ENCODE results near the gene CENPE. TPM values are rescaled to one million over a fixed set of nuclear protein-coding genes. Genes with fewer than 3 reads are reported as not detected.

CENPE gene
- total RNA-seq, 4 donors from 2014 or later, result 0.26 to 15.2 (median 0.64) TPM; not detected in 1

DNA sequence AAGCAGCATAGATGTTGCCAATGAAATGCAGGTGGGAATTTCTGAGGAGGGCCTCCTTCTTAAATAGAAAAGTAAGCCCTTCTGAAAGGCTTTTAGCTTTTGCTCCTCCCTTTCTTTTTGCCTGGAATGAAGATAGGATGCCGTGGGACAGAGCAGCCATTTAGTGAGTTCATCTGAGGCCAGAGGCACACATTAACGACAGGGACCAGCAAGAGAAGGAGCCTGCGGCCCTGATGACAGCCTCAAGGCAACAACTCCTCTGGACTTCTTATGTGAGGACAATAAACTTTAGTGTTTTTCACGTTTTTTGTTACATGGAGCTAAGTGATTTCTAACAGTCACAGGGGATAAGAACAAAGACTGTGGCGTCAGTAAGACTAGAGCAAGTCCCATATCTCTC, 97.5 kb downstream of the CENPE start:
- Histone ChIP-seq H3K4me1 (no peaks in the 10 kb centered on the region), H3K36me3 (no peaks in the 10 kb centered on the region), H3K27me3 (no peaks in the 10 kb centered on the region), H3K27ac (no peak overlapping the region), H3K9me3 (no peaks in the 10 kb centered on the region), H3K4me3 (no peak overlapping the region)
- intact Hi-C loops (cut with DNase I; ENCODE audit: low total_unique reads), result no loop called here
- TF ChIP-seq POLR2A (IDR thresholded peaks at IDR 0.05) (no peak), CTCF (IDR thresholded peaks at IDR 0.05) (no peak)
- DNase-seq, result no peak

DNA sequence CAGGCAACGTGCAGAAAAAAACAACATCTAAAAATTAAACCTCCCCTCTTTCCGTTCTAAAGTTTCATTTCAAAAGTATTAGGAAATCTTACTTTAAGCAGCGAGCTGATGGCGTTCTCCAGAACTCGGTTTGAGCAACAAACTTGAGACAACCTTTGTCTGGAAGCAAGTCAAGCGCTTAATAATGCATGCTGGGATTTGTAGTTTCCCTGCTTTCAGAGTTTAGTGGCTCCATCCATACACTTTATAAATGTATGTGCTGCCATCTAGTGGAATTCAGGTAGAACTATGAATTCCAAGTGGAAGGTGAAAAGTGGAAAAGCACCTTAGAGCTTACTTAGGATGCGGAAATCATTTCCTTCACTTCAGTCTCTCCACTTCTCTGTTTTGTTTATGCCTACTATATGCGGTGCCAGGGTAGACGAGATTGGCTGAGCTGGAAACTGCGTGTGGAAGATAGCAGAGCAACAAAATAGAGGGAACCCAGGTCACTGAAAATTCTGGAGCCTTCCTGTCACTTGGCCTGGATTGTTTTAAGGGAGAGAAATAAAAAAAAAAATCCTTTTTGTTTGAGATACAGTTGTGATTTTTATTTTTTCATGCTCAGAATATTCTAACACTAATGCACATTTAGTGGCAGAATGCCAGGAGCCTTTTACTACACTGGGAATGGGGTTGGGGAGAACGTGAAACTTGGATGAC, 98.3 kb downstream of the CENPE start, which contains the start of gene BDH2:
TSS of gene BDH2 (minus strand) at position 144 of the 702 bp plus-strand sequence. CDS start 3,580 bp downstream, outside the sequence.
- intact Hi-C loops (cut with DNase I; ENCODE audit: low total_unique reads), result loop anchor here (10.0 kb wide), 1 partner anchor 85 kb away; the partner anchor contains the start of gene SLC9B1
- H3K9me3 ChIP-seq, result no peaks in the 10 kb centered on the region
- DNase-seq, result peak; percentile 41 to 78

DNA sequence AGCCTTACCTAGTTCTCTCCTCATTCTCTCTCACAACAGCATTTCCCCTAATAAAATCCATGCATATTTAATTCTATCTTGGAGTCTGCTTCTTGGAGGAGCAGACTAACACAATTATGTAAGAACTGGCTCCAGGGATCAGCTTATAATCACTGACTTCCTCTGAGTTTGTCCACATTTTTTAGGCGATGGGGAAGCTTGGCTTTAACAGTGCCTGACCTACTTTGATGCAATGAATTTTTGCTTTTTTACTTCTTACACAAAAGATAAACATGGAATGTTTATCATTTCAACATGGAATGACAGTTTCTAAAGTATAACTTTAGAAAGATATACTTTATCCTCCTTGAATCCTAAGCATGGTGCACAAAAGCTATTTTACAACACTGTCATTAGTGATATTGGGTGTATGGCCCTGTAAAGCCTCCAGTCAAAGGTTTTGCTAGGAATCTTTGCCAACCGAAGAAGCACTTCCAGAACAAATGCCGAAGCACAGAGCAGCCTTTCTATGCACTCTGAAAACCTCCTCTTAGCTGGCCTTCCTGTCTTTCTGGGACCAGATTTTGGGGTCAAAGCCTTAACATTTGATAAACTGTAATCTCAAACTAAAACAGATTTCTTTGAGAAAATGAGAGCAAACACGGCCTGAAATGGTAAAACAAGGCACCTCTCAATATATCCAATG, 99.2 kb downstream of the CENPE start:
- Histone ChIP-seq H3K4me1 (no peaks in the 10 kb centered on the region), H3K9me3 (no peaks in the 10 kb centered on the region), H3K4me3 (peak overlapping the region; percentile 34 to 43), H3K36me3 (no peaks in the 10 kb centered on the region), H3K27ac (peak overlapping the region; percentile 73 to 85), H3K27me3 (no peaks in the 10 kb centered on the region)
- intact Hi-C loops (cut with DNase I; ENCODE audit: low total_unique reads), result loop anchor here (10.0 kb wide), 1 partner anchor 84 kb away; the partner anchor contains the start of gene SLC9B1
- no peak for DNase-seq
- TF ChIP-seq CTCF (IDR thresholded peaks at IDR 0.05) (no peak), POLR2A (IDR thresholded peaks at IDR 0.05) (no peak)

More for the DNA sequence above, 98.3 kb downstream of the CENPE start, which contains the start of gene BDH2:
- H3K4me3 ChIP-seq, result peak within 1 kb of the TSS; percentile 34 to 43
- H3K27ac ChIP-seq, result peak within 1 kb of the TSS; percentile 73 to 85
- H3K27me3 ChIP-seq, result no peaks in the 10 kb centered on the region
- H3K36me3 ChIP-seq, result no peaks in the 10 kb centered on the region
- TF ChIP-seq CTCF (IDR thresholded peaks at IDR 0.05), result peak; percentile 75 to 90 (median 82)
- peak; percentile 49 to 66 for TF ChIP-seq POLR2A (IDR thresholded peaks at IDR 0.05)
- H3K4me1 ChIP-seq, result no peaks in the 10 kb centered on the region

- Histone ChIP-seq H3K9me3 (no peaks in the 10 kb centered on the region), H3K36me3 (no peaks in the 10 kb centered on the region), H3K27me3 (no peaks in the 10 kb centered on the region), H3K4me1 (no peaks in the 10 kb centered on the region), H3K27ac (peak overlapping the region; percentile 28 to 85), H3K4me3 (peak overlapping the region in 1 of 2 donors; percentile 43)
- TF ChIP-seq POLR2A (IDR thresholded peaks at IDR 0.05) (no peak), CTCF (IDR thresholded peaks at IDR 0.05) (no peak)
- DNase-seq, result no peak
- intact Hi-C loops (cut with DNase I; ENCODE audit: low total_unique reads), result loop anchor here (10.0 kb wide), 1 partner anchor 84 kb away; the partner anchor contains the start of gene SLC9B1
These were observed 99.8 kb downstream of the CENPE start for GRCh38 chr4:103098341-103098740.

- TF ChIP-seq CTCF (IDR thresholded peaks at IDR 0.05) (no peak), POLR2A (IDR thresholded peaks at IDR 0.05) (no peak)
- no peaks in the 10 kb centered on the region for H3K36me3 ChIP-seq
- H3K4me1 ChIP-seq, result no peaks in the 10 kb centered on the region
- no peak overlapping the region for H3K27ac ChIP-seq
- DNase-seq, result no peak
- H3K4me3 ChIP-seq, result no peak overlapping the region
- intact Hi-C loops (cut with DNase I; ENCODE audit: low total_unique reads), result loop anchor here (10.0 kb wide), 1 partner anchor 82 kb away; the partner anchor contains the start of gene SLC9B1
- no peaks in the 10 kb centered on the region for H3K9me3 ChIP-seq
- no peaks in the 10 kb centered on the region for H3K27me3 ChIP-seq
These were observed 101.0 kb downstream of the CENPE start for GRCh38 chr4:103097112-103097511.

Measured in uterus (tissue), 4 donors.